Endothelial cell of umbilical vein (primary cell): ENCODE measurements around the gene ADRB2.

ENCODE experiments used
- POLR2A ChIP-seq: IDR thresholded peaks from 2 replicates; pipeline ENCODE4 v1.6.1; 2012; ENCODE audit warnings: low read depth, mild to moderate bottlenecking, control low read depth, low read length
- TF ChIP-seq, protein P1 (sequence below), 2 donors: IDR thresholded peaks; 1 replicate in 1 of 2; 2 replicates in 1 of 2; pipeline ENCODE4 v1.5.1; 2011; ENCODE audit warnings: low read length in 2 of 2, mild to moderate bottlenecking in 2 of 2, moderate library complexity in 2 of 2, control low read depth in 1 of 2, inconsistent platforms in 1 of 2, low read depth in 1 of 2; ENCODE audit not compliant: insufficient read depth in 1 of 2; ENCODE audit errors: extremely low read depth in 1 of 2

DNA sequence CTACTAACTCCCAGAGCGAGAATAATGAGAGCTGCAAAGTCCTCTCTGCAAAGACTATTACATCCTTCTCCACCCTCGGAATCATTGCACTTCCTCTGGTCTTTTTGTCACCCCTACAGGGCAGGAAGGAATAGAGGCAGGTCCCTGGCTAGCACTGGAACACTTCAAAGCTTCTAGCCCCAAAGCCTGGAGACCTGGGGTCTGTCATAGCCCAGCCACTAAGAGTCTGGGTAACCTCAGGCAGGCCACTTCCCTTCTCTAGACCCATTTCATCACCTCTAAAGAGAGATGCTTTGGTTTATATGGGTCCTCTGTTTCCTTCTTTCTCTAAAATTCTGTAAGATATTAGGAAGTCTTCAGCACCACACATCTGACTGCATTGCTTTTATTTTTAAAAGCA, 6.7 kb downstream of the ADRB2 start:
- TF ChIP-seq, protein P1, sequence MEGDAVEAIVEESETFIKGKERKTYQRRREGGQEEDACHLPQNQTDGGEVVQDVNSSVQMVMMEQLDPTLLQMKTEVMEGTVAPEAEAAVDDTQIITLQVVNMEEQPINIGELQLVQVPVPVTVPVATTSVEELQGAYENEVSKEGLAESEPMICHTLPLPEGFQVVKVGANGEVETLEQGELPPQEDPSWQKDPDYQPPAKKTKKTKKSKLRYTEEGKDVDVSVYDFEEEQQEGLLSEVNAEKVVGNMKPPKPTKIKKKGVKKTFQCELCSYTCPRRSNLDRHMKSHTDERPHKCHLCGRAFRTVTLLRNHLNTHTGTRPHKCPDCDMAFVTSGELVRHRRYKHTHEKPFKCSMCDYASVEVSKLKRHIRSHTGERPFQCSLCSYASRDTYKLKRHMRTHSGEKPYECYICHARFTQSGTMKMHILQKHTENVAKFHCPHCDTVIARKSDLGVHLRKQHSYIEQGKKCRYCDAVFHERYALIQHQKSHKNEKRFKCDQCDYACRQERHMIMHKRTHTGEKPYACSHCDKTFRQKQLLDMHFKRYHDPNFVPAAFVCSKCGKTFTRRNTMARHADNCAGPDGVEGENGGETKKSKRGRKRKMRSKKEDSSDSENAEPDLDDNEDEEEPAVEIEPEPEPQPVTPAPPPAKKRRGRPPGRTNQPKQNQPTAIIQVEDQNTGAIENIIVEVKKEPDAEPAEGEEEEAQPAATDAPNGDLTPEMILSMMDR (IDR thresholded peaks at IDR 0.05; ENCODE audit: extremely low read depth in 1 of 2, insufficient read depth in 1 of 2, low read depth in 1 of 2, low read length in 2 of 2), result no peak
- no peak for TF ChIP-seq POLR2A
